Cardiac muscle cell (in vitro differentiated cells and primary cell): ENCODE results near the gene PPM1D. TPM values are rescaled to one million over a fixed set of nuclear protein-coding genes. Genes with fewer than 3 reads are reported as not detected.
A peak's percentile ranks its signal among the peaks of the same experiment; 100 is the strongest.

Experiments
- DNase-seq, 2 donors: peaks; one replicate each; pipeline versions ENCODE4 v3.0.0 to v3.0.0-alpha.2; 2010 to 2017; ENCODE audit warnings: low read depth in 1 of 2, low spot score in 1 of 2
- H3K27ac ChIP-seq: fragments of 200-600 bp; sonication (generic); 2 replicates; pipeline ENCODE4 v1.5.1; 2016
- H3K27me3 ChIP-seq: fragments of 200-600 bp; sonication (generic); 2 replicates; pipeline ENCODE4 v1.6.0; 2016; ENCODE audit warnings: control low read depth
- H3K36me3 ChIP-seq: fragments of 200-600 bp; sonication (generic); 2 replicates; pipeline ENCODE4 v1.5.1; 2016; ENCODE audit warnings: control low read depth
- H3K4me1 ChIP-seq: fragments of 200-600 bp; sonication (generic); 2 replicates; pipeline ENCODE4 v1.8.1; 2017; ENCODE audit warnings: low read depth, mild to moderate bottlenecking, mixed run types
- H3K4me3 ChIP-seq: fragments of 200-600 bp; sonication (generic); 2 replicates; pipeline ENCODE4 v1.5.1; 2016; ENCODE audit warnings: mild to moderate bottlenecking
- H3K9me3 ChIP-seq: fragments of 200-600 bp; sonication (generic); 2 replicates; pipeline ENCODE4 v1.5.1; 2017; ENCODE audit warnings: low read depth, mild to moderate bottlenecking, control low read depth
- polyA plus RNA-seq: library from polyadenylated mRNA; unstranded; fragments of >200 nt; fragmentation: Nextera tagmentation; extraction: Ambion mirVana; gene quantifications from 2 replicates; pipeline ENCODE4 v1.2.1, GENCODE V29; 2016
- total RNA-seq: library from RNA; depleted of rRNA; stranded (reverse); fragments of >200 nt; gene quantifications from 2 replicates; pipeline ENCODE4 v1.2.3, GENCODE V29; 2016
- TF ChIP-seq, protein P1 (sequence below): IDR thresholded peaks from 2 replicates; pipeline ENCODE4 v1.5.1; 2012; ENCODE audit warnings: low read depth, mild to moderate bottlenecking, low read length

The PPM1D gene
- total and polyA plus RNA-seq, 2 experiments from 2014 or later, result 7.7 to 16.3 TPM

DNA sequence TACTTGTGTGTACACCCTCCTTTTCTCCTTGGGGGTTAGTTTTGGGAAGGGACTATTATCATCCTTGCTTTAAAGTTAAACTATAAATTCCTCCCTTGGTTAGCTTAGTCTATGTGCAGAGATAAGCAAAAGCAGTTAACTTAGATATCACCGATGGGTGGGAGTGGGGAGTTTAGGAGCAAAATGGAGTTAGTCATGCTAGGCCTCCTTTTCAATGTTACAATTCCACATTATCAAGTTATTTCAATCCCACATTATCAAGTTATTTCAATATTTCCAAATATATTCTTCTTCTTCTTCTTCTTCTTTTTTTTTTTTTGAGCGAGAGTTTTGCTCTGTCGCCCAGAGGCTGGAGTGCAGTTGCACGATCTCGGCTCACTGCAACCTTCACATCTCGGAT is 76.0 kb downstream of the PPM1D start:
- H3K9me3 ChIP-seq, result no peaks in the 10 kb centered on the region
- no peak for DNase-seq
- H3K27me3 ChIP-seq, result no peaks in the 10 kb centered on the region
- no peak overlapping the region for H3K27ac ChIP-seq
- H3K4me3 ChIP-seq, result no peak overlapping the region
- H3K36me3 ChIP-seq, result no peaks in the 10 kb centered on the region
- H3K4me1 ChIP-seq, result peaks cover 5% of the 10 kb centered on the region
- TF ChIP-seq, protein P1, sequence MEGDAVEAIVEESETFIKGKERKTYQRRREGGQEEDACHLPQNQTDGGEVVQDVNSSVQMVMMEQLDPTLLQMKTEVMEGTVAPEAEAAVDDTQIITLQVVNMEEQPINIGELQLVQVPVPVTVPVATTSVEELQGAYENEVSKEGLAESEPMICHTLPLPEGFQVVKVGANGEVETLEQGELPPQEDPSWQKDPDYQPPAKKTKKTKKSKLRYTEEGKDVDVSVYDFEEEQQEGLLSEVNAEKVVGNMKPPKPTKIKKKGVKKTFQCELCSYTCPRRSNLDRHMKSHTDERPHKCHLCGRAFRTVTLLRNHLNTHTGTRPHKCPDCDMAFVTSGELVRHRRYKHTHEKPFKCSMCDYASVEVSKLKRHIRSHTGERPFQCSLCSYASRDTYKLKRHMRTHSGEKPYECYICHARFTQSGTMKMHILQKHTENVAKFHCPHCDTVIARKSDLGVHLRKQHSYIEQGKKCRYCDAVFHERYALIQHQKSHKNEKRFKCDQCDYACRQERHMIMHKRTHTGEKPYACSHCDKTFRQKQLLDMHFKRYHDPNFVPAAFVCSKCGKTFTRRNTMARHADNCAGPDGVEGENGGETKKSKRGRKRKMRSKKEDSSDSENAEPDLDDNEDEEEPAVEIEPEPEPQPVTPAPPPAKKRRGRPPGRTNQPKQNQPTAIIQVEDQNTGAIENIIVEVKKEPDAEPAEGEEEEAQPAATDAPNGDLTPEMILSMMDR, result no peak

DNA sequence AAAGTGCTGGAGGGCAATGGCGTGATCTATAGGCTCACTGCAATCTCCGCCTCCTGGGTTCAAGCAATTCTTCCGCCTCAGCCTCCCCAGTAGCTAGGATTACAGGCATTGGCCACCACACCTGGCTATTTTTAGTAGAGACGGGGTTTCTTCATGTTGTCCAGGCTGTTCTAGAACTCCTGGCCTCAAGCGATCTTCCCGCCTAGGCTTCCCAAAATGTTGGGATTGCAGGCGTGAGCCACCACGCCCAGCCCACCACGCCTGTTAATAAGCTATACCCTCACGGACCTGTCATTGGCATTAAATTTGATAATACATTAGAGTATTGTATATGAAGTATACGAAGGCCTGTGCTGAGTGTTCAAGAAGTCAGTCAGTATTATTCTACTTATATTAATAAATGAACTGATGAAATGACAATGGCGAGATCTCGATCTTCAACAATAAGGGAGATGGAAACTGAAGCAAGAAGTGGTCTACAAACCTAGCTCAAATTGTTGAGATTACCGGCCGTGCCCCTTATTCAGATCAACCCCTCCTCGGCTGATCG is 76.8 kb downstream of the PPM1D start:
- peak in 1 of 2 donors; percentile 0 for DNase-seq
- Histone ChIP-seq H3K27ac (peak overlapping the region; percentile 85), H3K27me3 (no peaks in the 10 kb centered on the region), H3K4me1 (peaks cover 5% of the 10 kb centered on the region), H3K9me3 (no peaks in the 10 kb centered on the region), H3K36me3 (no peaks in the 10 kb centered on the region), H3K4me3 (peak overlapping the region; percentile 43)
- TF ChIP-seq, protein P1, result no peak

DNA sequence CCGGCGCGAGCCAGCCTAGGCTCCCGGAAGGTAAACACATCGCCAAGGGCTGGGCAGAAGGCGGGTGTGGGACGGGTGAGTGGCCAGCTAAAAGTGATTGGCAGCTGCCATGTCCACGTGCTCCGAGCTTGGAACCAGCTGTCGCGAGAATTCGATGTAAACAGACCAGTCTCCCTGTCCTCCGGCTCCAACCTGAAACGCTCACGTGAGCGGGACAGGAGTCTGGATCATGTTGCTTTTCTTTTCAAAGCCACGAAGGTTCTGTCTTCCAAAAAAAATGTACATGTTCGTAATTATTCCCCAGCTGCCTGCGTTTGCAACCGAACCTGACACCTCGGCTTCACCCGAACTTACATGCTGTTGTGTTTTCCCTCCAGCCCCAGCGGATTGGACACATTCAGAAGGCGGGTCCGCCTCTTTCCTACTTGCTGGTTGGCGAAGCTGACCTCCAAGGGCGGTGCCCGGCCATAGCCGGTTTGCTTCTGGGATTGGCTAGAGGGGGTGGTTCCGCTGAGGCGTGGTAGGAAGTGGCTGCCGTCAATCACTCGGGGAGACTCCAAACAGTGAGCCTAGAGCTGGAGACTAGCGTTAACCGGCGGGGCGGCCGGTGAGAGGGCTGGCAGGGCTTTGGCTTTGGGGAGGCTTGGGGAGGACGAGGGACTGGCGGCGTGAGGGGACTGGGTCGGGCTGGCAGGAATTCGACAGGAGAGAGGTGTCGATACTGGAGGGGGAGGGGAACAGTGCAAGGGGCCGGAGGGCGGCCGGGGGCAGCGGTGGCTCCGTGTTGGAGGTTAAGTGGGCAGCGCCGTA is 77.5 kb downstream of the PPM1D start, which contains the start of gene BCAS3:
Gene BCAS3, plus strand, starts transcription at position 544 of the 810 bp plus-strand sequence.
- peak; percentile 99 for DNase-seq
- Histone ChIP-seq H3K27me3 (no peaks in the 10 kb centered on the region), H3K27ac (peak within 1 kb of the TSS; percentile 85), H3K4me1 (peaks cover 5% of the 10 kb centered on the region), H3K36me3 (no peaks in the 10 kb centered on the region), H3K4me3 (peak within 1 kb of the TSS; percentile 43), H3K9me3 (no peaks in the 10 kb centered on the region)
- TF ChIP-seq, protein P1, result no peak

DNA sequence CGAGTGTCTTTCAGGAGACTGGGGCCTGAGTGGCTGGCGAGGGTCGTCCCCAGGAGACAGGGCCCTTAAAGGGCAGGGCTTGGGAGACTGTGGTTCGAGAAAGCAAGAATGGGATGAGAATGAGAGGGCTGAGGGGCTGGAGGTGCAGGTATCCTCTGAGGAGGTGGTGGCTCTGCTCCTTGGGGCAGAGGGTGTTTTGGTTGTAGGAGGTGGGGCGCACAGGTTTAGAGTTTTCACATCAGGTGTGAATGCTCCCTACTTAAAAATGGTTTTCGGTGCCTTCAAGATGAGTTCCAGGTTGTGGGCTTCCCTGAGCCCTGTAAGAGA is 78.1 kb downstream of the PPM1D start:
- TF ChIP-seq, protein P1, result no peak
- peak overlapping the region; percentile 43 for H3K4me3 ChIP-seq
- H3K27ac ChIP-seq, result peak overlapping the region; percentile 85
- H3K27me3 ChIP-seq, result no peaks in the 10 kb centered on the region
- H3K36me3 ChIP-seq, result no peaks in the 10 kb centered on the region
- no peaks in the 10 kb centered on the region for H3K9me3 ChIP-seq
- no peak for DNase-seq
- H3K4me1 ChIP-seq, result peaks cover 5% of the 10 kb centered on the region

DNA sequence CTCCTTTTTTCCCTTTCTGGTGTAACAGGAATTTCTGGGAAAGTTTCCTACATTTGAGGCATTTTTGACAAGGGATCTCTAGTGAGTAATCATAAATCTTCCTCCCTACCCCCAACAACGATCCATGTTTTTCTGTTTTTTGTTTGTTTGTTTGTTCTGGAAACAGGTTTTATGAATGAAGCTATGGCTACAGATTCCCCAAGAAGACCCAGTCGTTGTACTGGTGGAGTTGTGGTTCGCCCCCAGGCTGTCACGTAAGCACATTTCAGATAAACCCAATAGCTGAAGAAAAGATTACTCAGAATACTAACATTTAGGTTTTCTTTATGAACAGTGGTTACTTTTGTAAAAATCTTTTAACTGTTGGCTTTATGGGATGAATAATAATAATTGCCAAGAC is 79.3 kb downstream of the PPM1D start:
- TF ChIP-seq, protein P1, result no peak
- H3K27me3 ChIP-seq, result no peaks in the 10 kb centered on the region
- no peak for DNase-seq

More for the DNA sequence above, 79.3 kb downstream of the PPM1D start:
- Histone ChIP-seq H3K36me3 (no peaks in the 10 kb centered on the region), H3K4me1 (peaks cover 5% of the 10 kb centered on the region), H3K4me3 (no peak overlapping the region), H3K27ac (no peak overlapping the region), H3K9me3 (no peaks in the 10 kb centered on the region)
